ENCODE results near the gene ZMYND12.

GRCh38 chr1:42450061-42450460 lies 5.8 kb downstream of the ZMYND12 start:
- no peak for TF ChIP-seq CTCF (conservative IDR thresholded peaks at IDR 0.05)
- no peak for TF ChIP-seq ZFX (IDR thresholded peaks at IDR 0.05)

Measured in C4-2B (cell line).